ENCODE data around the gene TPX2.

The TPX2 gene

DNA sequence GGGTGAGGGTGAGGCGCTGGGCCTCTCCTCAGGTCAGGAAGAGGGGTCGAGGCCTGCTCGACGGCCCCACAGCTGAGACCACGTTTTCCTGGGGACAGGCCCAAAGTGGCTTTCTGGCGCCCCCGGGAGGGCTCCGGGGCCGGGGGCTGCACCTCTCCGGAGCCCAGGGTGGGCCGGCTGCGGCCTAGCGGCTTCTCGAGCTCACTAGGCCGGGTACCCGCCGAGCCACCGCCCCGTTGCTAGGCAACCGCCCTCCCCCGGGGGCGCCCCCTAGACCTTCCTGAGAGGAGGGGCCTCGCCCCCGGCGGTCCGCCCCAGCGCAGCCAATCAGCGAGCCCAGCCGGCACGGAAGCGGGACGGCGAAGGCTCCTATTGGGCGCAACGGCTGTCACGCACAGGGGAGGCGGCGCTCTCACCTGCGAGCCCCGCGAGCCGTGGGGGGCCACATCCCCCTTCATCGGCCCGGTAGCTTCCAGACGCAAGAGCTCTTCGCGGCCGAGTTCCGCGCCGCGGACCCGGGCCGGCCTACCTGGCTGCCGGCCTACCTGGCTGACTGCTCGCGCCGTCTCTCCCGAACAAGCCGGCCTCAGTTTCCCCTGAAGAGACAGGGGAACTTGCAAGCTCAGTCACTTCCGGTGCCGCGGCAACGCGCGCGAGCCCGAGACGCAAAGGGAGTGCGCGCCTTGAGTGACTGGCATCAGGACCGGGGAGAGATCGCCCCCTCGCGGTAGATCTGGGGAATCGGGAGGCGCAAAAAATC is 15.6 kb upstream of the TPX2 start:
- ATAC-seq = peak; percentile 93
- TF ChIP-seq ZFP30 (CRISPR knock-in tag; IDR thresholded peaks at IDR 0.05) (no peak), PPARA (CRISPR knock-in tag; IDR thresholded peaks at IDR 0.05; ENCODE audit: borderline replicate concordance) (no peak), CSDC2 (CRISPR knock-in tag; IDR thresholded peaks at IDR 0.05) (peak; percentile 81), TOX (CRISPR knock-in tag; IDR thresholded peaks at IDR 0.05; ENCODE audit: borderline replicate concordance) (no peak), ZC3H10 (CRISPR knock-in tag; IDR thresholded peaks at IDR 0.05) (no peak), RARB (CRISPR knock-in tag; IDR thresholded peaks at IDR 0.05) (no peak), SNAI2 (CRISPR knock-in tag; IDR thresholded peaks at IDR 0.05) (no peak), ZNF565 (CRISPR knock-in tag; conservative IDR thresholded peaks at IDR 0.05; ENCODE audit: low read depth) (no peak; the same call in 1 of the 2 replicates), GLIS3 (CRISPR knock-in tag; IDR thresholded peaks at IDR 0.05) (0 out of 2 replicates have a peak, but pooled peaks have one; percentile 62), TCF4 (CRISPR knock-in tag; IDR thresholded peaks at IDR 0.05; ENCODE audit: borderline replicate concordance) (no peak; the same call in 1 of the 2 replicates), ESRRG (CRISPR knock-in tag; IDR thresholded peaks at IDR 0.05) (no peak), ISL1 (CRISPR knock-in tag; IDR thresholded peaks at IDR 0.05) (no peak), OSR1 (CRISPR knock-in tag; IDR thresholded peaks at IDR 0.05) (no peak), ARNTL (CRISPR knock-in tag; IDR thresholded peaks at IDR 0.05; ENCODE audit: borderline replicate concordance, low read depth) (no peak), BACH2 (CRISPR knock-in tag; IDR thresholded peaks at IDR 0.05; ENCODE audit: borderline replicate concordance) (no peak), ZNF8 (CRISPR knock-in tag; IDR thresholded peaks at IDR 0.05) (no peak), ZFP3 (CRISPR knock-in tag; IDR thresholded peaks at IDR 0.05) (no peak; the same call in 1 of the 2 replicates), ZNF70 (CRISPR knock-in tag; IDR thresholded peaks at IDR 0.05) (no peak)
- TF ChIP-seq, protein P1, sequence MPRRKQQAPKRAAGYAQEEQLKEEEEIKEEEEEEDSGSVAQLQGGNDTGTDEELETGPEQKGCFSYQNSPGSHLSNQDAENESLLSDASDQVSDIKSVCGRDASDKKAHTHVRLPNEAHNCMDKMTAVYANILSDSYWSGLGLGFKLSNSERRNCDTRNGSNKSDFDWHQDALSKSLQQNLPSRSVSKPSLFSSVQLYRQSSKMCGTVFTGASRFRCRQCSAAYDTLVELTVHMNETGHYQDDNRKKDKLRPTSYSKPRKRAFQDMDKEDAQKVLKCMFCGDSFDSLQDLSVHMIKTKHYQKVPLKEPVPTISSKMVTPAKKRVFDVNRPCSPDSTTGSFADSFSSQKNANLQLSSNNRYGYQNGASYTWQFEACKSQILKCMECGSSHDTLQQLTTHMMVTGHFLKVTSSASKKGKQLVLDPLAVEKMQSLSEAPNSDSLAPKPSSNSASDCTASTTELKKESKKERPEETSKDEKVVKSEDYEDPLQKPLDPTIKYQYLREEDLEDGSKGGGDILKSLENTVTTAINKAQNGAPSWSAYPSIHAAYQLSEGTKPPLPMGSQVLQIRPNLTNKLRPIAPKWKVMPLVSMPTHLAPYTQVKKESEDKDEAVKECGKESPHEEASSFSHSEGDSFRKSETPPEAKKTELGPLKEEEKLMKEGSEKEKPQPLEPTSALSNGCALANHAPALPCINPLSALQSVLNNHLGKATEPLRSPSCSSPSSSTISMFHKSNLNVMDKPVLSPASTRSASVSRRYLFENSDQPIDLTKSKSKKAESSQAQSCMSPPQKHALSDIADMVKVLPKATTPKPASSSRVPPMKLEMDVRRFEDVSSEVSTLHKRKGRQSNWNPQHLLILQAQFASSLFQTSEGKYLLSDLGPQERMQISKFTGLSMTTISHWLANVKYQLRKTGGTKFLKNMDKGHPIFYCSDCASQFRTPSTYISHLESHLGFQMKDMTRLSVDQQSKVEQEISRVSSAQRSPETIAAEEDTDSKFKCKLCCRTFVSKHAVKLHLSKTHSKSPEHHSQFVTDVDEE (CRISPR knock-in tag; IDR thresholded peaks at IDR 0.05) = peak; percentile 55; the same call in 1 of the 2 replicates
- TF ChIP-seq, protein P2, sequence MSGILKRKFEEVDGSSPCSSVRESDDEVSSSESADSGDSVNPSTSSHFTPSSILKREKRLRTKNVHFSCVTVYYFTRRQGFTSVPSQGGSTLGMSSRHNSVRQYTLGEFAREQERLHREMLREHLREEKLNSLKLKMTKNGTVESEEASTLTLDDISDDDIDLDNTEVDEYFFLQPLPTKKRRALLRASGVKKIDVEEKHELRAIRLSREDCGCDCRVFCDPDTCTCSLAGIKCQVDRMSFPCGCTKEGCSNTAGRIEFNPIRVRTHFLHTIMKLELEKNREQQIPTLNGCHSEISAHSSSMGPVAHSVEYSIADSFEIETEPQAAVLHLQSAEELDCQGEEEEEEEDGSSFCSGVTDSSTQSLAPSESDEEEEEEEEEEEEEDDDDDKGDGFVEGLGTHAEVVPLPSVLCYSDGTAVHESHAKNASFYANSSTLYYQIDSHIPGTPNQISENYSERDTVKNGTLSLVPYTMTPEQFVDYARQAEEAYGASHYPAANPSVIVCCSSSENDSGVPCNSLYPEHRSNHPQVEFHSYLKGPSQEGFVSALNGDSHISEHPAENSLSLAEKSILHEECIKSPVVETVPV (CRISPR knock-in tag; IDR thresholded peaks at IDR 0.05) = no peak
- TF ChIP-seq, protein P3, sequence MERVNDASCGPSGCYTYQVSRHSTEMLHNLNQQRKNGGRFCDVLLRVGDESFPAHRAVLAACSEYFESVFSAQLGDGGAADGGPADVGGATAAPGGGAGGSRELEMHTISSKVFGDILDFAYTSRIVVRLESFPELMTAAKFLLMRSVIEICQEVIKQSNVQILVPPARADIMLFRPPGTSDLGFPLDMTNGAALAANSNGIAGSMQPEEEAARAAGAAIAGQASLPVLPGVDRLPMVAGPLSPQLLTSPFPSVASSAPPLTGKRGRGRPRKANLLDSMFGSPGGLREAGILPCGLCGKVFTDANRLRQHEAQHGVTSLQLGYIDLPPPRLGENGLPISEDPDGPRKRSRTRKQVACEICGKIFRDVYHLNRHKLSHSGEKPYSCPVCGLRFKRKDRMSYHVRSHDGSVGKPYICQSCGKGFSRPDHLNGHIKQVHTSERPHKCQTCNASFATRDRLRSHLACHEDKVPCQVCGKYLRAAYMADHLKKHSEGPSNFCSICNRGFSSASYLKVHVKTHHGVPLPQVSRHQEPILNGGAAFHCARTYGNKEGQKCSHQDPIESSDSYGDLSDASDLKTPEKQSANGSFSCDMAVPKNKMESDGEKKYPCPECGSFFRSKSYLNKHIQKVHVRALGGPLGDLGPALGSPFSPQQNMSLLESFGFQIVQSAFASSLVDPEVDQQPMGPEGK (CRISPR knock-in tag; IDR thresholded peaks at IDR 0.05; ENCODE audit: borderline replicate concordance) = peak; percentile 99
- TF ChIP-seq, protein P4, sequence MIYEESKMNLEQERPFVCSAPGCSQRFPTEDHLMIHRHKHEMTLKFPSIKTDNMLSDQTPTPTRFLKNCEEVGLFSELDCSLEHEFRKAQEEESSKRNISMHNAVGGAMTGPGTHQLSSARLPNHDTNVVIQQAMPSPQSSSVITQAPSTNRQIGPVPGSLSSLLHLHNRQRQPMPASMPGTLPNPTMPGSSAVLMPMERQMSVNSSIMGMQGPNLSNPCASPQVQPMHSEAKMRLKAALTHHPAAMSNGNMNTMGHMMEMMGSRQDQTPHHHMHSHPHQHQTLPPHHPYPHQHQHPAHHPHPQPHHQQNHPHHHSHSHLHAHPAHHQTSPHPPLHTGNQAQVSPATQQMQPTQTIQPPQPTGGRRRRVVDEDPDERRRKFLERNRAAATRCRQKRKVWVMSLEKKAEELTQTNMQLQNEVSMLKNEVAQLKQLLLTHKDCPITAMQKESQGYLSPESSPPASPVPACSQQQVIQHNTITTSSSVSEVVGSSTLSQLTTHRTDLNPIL (CRISPR knock-in tag; IDR thresholded peaks at IDR 0.05; ENCODE audit: low read depth) = no peak
- TF ChIP-seq, protein P5, sequence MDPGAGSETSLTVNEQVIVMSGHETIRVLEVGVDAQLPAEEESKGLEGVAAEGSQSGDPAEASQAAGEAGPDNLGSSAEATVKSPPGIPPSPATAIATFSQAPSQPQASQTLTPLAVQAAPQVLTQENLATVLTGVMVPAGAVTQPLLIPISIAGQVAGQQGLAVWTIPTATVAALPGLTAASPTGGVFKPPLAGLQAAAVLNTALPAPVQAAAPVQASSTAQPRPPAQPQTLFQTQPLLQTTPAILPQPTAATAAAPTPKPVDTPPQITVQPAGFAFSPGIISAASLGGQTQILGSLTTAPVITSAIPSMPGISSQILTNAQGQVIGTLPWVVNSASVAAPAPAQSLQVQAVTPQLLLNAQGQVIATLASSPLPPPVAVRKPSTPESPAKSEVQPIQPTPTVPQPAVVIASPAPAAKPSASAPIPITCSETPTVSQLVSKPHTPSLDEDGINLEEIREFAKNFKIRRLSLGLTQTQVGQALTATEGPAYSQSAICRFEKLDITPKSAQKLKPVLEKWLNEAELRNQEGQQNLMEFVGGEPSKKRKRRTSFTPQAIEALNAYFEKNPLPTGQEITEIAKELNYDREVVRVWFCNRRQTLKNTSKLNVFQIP (CRISPR knock-in tag; IDR thresholded peaks at IDR 0.05; ENCODE audit: borderline replicate concordance, low read depth) = 0 out of 2 replicates have a peak, but pooled peaks have one; percentile 58

DNA sequence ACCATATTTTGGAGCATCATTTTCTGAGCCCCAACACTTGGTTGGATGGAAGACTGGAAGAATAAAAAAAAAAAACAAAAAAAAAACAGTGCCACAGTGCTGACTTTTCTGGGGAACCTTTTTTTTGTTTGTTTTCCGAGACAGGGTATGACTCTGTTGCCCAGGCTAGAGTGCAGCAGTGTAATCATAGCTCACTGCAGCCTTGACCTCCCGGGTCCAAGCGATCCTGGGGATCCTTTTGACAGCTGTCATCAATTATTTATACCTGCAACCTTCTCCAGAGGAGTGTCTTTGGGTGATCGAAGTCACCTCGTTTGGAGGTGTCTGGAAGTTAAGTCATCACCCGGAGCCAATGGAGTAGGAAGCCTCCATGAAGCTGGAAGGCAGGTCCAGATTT is 7.8 kb upstream of the TPX2 start:
- no peak for ATAC-seq
- TF ChIP-seq, protein P5 (CRISPR knock-in tag; IDR thresholded peaks at IDR 0.05; ENCODE audit: borderline replicate concordance, low read depth) = no peak
- TF ChIP-seq BACH2 (CRISPR knock-in tag; IDR thresholded peaks at IDR 0.05; ENCODE audit: borderline replicate concordance) (no peak), ZNF8 (CRISPR knock-in tag; IDR thresholded peaks at IDR 0.05) (no peak), CSDC2 (CRISPR knock-in tag; IDR thresholded peaks at IDR 0.05) (no peak), ZFP3 (CRISPR knock-in tag; IDR thresholded peaks at IDR 0.05) (no peak), ZC3H10 (CRISPR knock-in tag; IDR thresholded peaks at IDR 0.05) (no peak), ZNF565 (CRISPR knock-in tag; conservative IDR thresholded peaks at IDR 0.05; ENCODE audit: low read depth) (no peak), OSR1 (CRISPR knock-in tag; IDR thresholded peaks at IDR 0.05) (no peak), ISL1 (CRISPR knock-in tag; IDR thresholded peaks at IDR 0.05) (no peak)
- TF ChIP-seq, protein P4 (CRISPR knock-in tag; IDR thresholded peaks at IDR 0.05; ENCODE audit: low read depth) = no peak
- TF ChIP-seq, protein P1 (CRISPR knock-in tag; IDR thresholded peaks at IDR 0.05) = no peak
